Ishikawa (cell line): ENCODE results near the gene MXD3.

Experiments
- CEBPB ChIP-seq: IDR thresholded peaks from 2 replicates; pipeline ENCODE4 v1.6.1; 2012
- CREB1 ChIP-seq: IDR thresholded peaks from 2 replicates; pipeline ENCODE4 v1.6.1; 2012; ENCODE audit warnings: low read depth
- EGR1 ChIP-seq: IDR thresholded peaks from 2 replicates; pipeline ENCODE4 v1.6.1; 2012
- EP300 ChIP-seq: IDR thresholded peaks from 2 replicates; pipeline ENCODE4 v1.6.1; 2012; ENCODE audit warnings: borderline replicate concordance
- FOXM1 ChIP-seq: IDR thresholded peaks from 2 replicates; pipeline ENCODE4 v1.6.1; 2012; ENCODE audit warnings: low read depth, borderline replicate concordance
- MAX ChIP-seq: IDR thresholded peaks from 2 replicates; pipeline ENCODE4 v1.6.1; 2012
- NFIC ChIP-seq: IDR thresholded peaks from 2 replicates; pipeline ENCODE4 v1.6.1; 2012
- RAD21 ChIP-seq: IDR thresholded peaks from 2 replicates; pipeline ENCODE4 v1.6.1; 2012; ENCODE audit warnings: low read depth
- REST ChIP-seq: IDR thresholded peaks from 2 replicates; pipeline ENCODE4 v1.6.1; 2012; ENCODE audit warnings: low read depth, mild to moderate bottlenecking
- TAF1 ChIP-seq: IDR thresholded peaks from 2 replicates; pipeline ENCODE4 v1.6.1; 2012; ENCODE audit warnings: low read depth, mild to moderate bottlenecking
- TCF12 ChIP-seq: IDR thresholded peaks from 2 replicates; pipeline ENCODE4 v1.6.1; 2012; ENCODE audit warnings: low read depth
- TEAD4 ChIP-seq: IDR thresholded peaks from 2 replicates; pipeline ENCODE4 v1.6.1; 2012
- USF1 ChIP-seq: IDR thresholded peaks from 2 replicates; pipeline ENCODE4 v1.6.1; 2012
- YY1 ChIP-seq: IDR thresholded peaks from 2 replicates; pipeline ENCODE4 v1.6.1; 2012; ENCODE audit warnings: low read depth
- ZBTB7A ChIP-seq: IDR thresholded peaks from 2 replicates; pipeline ENCODE4 v1.6.1; 2012; ENCODE audit warnings: low read depth

MXD3 gene

GRCh38 chr5:177317959-177318377, 6.3 kb upstream of the MXD3 start:
- TF ChIP-seq RAD21 (peak; percentile 89), CEBPB (no peak)

- no peak for TF ChIP-seq CEBPB
- TF ChIP-seq TEAD4 = no peak
- no peak for TF ChIP-seq CREB1
- TF ChIP-seq EP300 = no peak
- no peak for TF ChIP-seq REST
- no peak for TF ChIP-seq USF1
- no peak for TF ChIP-seq RAD21
- TF ChIP-seq NFIC = no peak
- TF ChIP-seq YY1 = no peak
- no peak for TF ChIP-seq EGR1
- no peak for TF ChIP-seq MAX
- no peak for TF ChIP-seq FOXM1
- TF ChIP-seq TCF12 = no peak
- TF ChIP-seq ZBTB7A = no peak
- TF ChIP-seq TAF1 = no peak
These were observed 4.3 kb upstream of the MXD3 start for GRCh38 chr5:177316005-177316404.

- no peak for TF ChIP-seq CREB1
- TF ChIP-seq RAD21 = no peak
- TF ChIP-seq MAX = no peak
- no peak for TF ChIP-seq ZBTB7A
- no peak for TF ChIP-seq TCF12
- TF ChIP-seq NFIC = no peak
- TF ChIP-seq EP300 = no peak
- no peak for TF ChIP-seq EGR1
- no peak for TF ChIP-seq REST
- TF ChIP-seq YY1 = no peak
- no peak for TF ChIP-seq TAF1
- TF ChIP-seq TEAD4 = no peak
- TF ChIP-seq FOXM1 = no peak
- no peak for TF ChIP-seq CEBPB
- no peak for TF ChIP-seq USF1
These were observed 3.7 kb upstream of the MXD3 start for GRCh38 chr5:177315411-177315810.

- TF ChIP-seq TEAD4 = no peak
- no peak for TF ChIP-seq FOXM1
- TF ChIP-seq USF1 = no peak
- no peak for TF ChIP-seq RAD21
- no peak for TF ChIP-seq REST
- no peak for TF ChIP-seq EP300
- no peak for TF ChIP-seq YY1
- TF ChIP-seq TCF12 = no peak
- TF ChIP-seq MAX = no peak
- no peak for TF ChIP-seq CREB1
- TF ChIP-seq ZBTB7A = no peak
- TF ChIP-seq EGR1 = no peak
- TF ChIP-seq TAF1 = no peak
- no peak for TF ChIP-seq CEBPB
- no peak for TF ChIP-seq NFIC
These were observed 3.0 kb upstream of the MXD3 start for GRCh38 chr5:177314376-177315342.
